B cell (primary cell): ENCODE results near the gene SLC19A2.

Experiments
- EZH2 ChIP-seq: IDR thresholded peaks from 2 replicates; pipeline ENCODE4 v1.6.1; 2012; ENCODE audit warnings: borderline replicate concordance, low read depth, mild to moderate bottlenecking, moderate library complexity, low read length; ENCODE audit not compliant: insufficient read depth, poor library complexity, severe bottlenecking
- TF ChIP-seq, protein P1 (sequence below): fragments of 200-600 bp; IDR thresholded peaks from one replicate; pipeline ENCODE4 v1.8.0; 2022; ENCODE audit warnings: antibody characterized with exemption, mild to moderate bottlenecking

DNA sequence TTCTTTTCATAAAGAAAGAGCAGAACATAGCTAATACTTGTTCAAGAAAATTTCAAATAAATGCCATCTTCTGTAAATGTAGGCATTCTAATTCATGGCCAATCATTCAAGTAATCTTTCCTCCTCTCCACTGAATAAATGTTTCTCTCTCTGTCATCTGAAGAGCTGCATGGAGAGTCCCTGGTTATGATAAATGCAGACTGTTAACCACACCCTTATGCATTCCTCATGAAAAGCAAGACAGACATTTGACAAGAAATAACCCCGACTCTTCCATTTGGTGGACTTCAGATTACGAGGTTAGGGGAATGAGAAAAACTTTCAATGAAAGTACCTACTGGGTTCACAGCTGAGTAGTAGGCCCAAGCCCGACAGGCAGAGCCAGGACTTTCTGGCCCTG is 44.7 kb upstream of the SLC19A2 start:
- TF ChIP-seq, protein P1, sequence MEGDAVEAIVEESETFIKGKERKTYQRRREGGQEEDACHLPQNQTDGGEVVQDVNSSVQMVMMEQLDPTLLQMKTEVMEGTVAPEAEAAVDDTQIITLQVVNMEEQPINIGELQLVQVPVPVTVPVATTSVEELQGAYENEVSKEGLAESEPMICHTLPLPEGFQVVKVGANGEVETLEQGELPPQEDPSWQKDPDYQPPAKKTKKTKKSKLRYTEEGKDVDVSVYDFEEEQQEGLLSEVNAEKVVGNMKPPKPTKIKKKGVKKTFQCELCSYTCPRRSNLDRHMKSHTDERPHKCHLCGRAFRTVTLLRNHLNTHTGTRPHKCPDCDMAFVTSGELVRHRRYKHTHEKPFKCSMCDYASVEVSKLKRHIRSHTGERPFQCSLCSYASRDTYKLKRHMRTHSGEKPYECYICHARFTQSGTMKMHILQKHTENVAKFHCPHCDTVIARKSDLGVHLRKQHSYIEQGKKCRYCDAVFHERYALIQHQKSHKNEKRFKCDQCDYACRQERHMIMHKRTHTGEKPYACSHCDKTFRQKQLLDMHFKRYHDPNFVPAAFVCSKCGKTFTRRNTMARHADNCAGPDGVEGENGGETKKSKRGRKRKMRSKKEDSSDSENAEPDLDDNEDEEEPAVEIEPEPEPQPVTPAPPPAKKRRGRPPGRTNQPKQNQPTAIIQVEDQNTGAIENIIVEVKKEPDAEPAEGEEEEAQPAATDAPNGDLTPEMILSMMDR: no peak
- no peak for TF ChIP-seq EZH2
